AG04450 (cell line): ENCODE measurements around the gene TNN. TPM values are rescaled to one million over a fixed set of nuclear protein-coding genes. Genes with fewer than 3 reads are reported as not detected.
A peak's percentile ranks its signal among the peaks of the same experiment; 100 is the strongest.

Experiments
- CTCF ChIA-PET: fragments of 300-600, 350-600 bp; formaldehyde crosslinking; extraction: SDS; loops from one replicate; lab custom pipeline; 2022; ENCODE audit warnings: antibody characterized with exemption, inconsistent platforms; lab: Charles Lee
- POLR2A ChIA-PET: fragments of 350-600 bp; formaldehyde crosslinking; extraction: SDS; loops from one replicate; lab custom pipeline; 2021; ENCODE audit warnings: antibody characterized with exemption, inconsistent platforms; lab: Yijun Ruan, JAX
- DNase-seq: peaks from one replicate; pipeline ENCODE4 v3.0.0-alpha.2; 2011; ENCODE audit warnings: low read depth, low spot score
- H3K27ac ChIP-seq: one replicate; pipeline ENCODE4 v1.5.1; 2012; ENCODE audit warnings: low read depth, low read length, control low read depth
- H3K27me3 ChIP-seq: one replicate; pipeline ENCODE4 v1.6.0; 2012; ENCODE audit warnings: low read length; ENCODE audit not compliant: control insufficient read depth, insufficient read depth
- H3K4me3 ChIP-seq: 2 replicates; pipeline ENCODE4 v1.5.1; 2011; ENCODE audit warnings: mild to moderate bottlenecking, low read depth, low read length, control low read depth
- H3K9me3 ChIP-seq: 2 replicates; pipeline ENCODE4 v1.5.1; 2012; ENCODE audit warnings: low read length; ENCODE audit not compliant: control insufficient read depth, insufficient read depth
- CTCF ChIP-seq: IDR thresholded peaks from 2 replicates; pipeline ENCODE4 v1.5.1; 2011; ENCODE audit warnings: low read depth, low read length, control low read depth, inconsistent platforms
- polyA plus RNA-seq: library from polyadenylated mRNA; depleted of rRNA; stranded (reverse); fragments of >200 nt; gene quantifications from 2 replicates; pipeline ENCODE4 v1.2.3, GENCODE V29; 2011

The TNN gene
- polyA plus RNA-seq, 1 experiment, result not detected

GRCh38 chr1:175147569-175147968, 79.9 kb downstream of the TNN start:
- Histone ChIP-seq H3K27me3 (peaks cover 4% of the 10 kb centered on the region), H3K4me3 (no peak overlapping the region), H3K9me3 (no peaks in the 10 kb centered on the region), H3K27ac (no peak overlapping the region)
- no peak for TF ChIP-seq CTCF
- CTCF ChIA-PET, result interaction anchor here (0.6 to 6.2 kb wide), 5 partner anchors 8 to 1730 kb away, joined by 3 to 101 read pairs (median 5); no protein-coding TSS in a partner anchor
- no peak for DNase-seq
- POLR2A ChIA-PET, result no interaction called here

GRCh38 chr1:175148068-175148467, 80.4 kb downstream of the TNN start:
- Histone ChIP-seq H3K27me3 (peaks cover 4% of the 10 kb centered on the region), H3K9me3 (no peaks in the 10 kb centered on the region), H3K27ac (no peak overlapping the region), H3K4me3 (no peak overlapping the region)
- CTCF ChIA-PET, result interaction anchor here (0.6 to 6.2 kb wide), 4 partner anchors 8 to 1730 kb away, joined by 3 to 101 read pairs (median 14); no protein-coding TSS in a partner anchor
- POLR2A ChIA-PET, result no interaction called here
- TF ChIP-seq CTCF, result no peak
- no peak for DNase-seq

- Histone ChIP-seq H3K4me3 (no peak overlapping the region), H3K9me3 (no peaks in the 10 kb centered on the region), H3K27ac (no peak overlapping the region), H3K27me3 (peaks cover 4% of the 10 kb centered on the region)
- CTCF ChIA-PET, result interaction anchor here (0.6 to 6.2 kb wide), 13 partner anchors 11 to 1736 kb away, joined by 3 to 101 read pairs (median 4); no protein-coding TSS in a partner anchor
- TF ChIP-seq CTCF, result no peak
- no peak for DNase-seq
- POLR2A ChIA-PET, result no interaction called here
Observed at GRCh38 chr1:175150596-175151319, 83.1 kb downstream of the TNN start.

- POLR2A ChIA-PET, result no interaction called here
- Histone ChIP-seq H3K27me3 (peaks cover 4% of the 10 kb centered on the region), H3K4me3 (no peak overlapping the region), H3K9me3 (no peaks in the 10 kb centered on the region), H3K27ac (no peak overlapping the region)
- CTCF ChIA-PET, result interaction anchor here (0.5 to 6.2 kb wide), 54 partner anchors 9 to 1734 kb away, joined by 3 to 101 read pairs (median 4); partner anchors contain the start of gene TNN
- DNase-seq, result no peak
- peak; percentile 86 for TF ChIP-seq CTCF
Observed at GRCh38 chr1:175152006-175152652, 84.5 kb downstream of the TNN start.
